KMS-11 (cell line): ENCODE results near the gene ZNRF3.

Source experiments
- H2AFZ ChIP-seq: fragments of 200-600 bp; sonication (generic); 2 replicates; pipeline ENCODE4 v1.6.1; 2016; ENCODE audit warnings: antibody characterized with exemption, mixed run types, low read depth
- H3K27ac ChIP-seq: fragments of 200-600 bp; sonication (generic); 2 replicates; pipeline ENCODE4 v1.6.1; 2016; ENCODE audit warnings: mild to moderate bottlenecking, mixed run types
- H3K27me3 ChIP-seq: fragments of 200-600 bp; sonication (generic); 2 replicates; pipeline ENCODE4 v1.6.1; 2017; ENCODE audit warnings: mild to moderate bottlenecking, low read depth, mixed run types, moderate library complexity; ENCODE audit not compliant: insufficient read depth
- H3K36me3 ChIP-seq: fragments of 200-600 bp; sonication (generic); 2 replicates; pipeline ENCODE4 v1.6.1; 2017; ENCODE audit warnings: mild to moderate bottlenecking, mixed run types; ENCODE audit not compliant: insufficient read depth
- H3K4me1 ChIP-seq: fragments of 200-600 bp; sonication (generic); 2 replicates; pipeline ENCODE4 v1.6.1; 2016; ENCODE audit warnings: mild to moderate bottlenecking, low read depth, mixed run types; ENCODE audit not compliant: poor library complexity, severe bottlenecking
- H3K4me2 ChIP-seq: fragments of 200-600 bp; sonication (generic); 2 replicates; pipeline ENCODE4 v1.7.0; 2016; ENCODE audit warnings: mild to moderate bottlenecking, mixed run types
- H3K4me3 ChIP-seq: fragments of 200-600 bp; sonication (generic); IDR thresholded peaks from 2 replicates; pipeline ENCODE4 v1.6.1; 2017; ENCODE audit warnings: low read depth, low read length, mixed read lengths; ENCODE audit not compliant: insufficient read depth
- H3K79me2 ChIP-seq: fragments of 200-600 bp; sonication (generic); 2 replicates; pipeline ENCODE4 v1.6.1; 2016; ENCODE audit warnings: low read depth, mixed run types; ENCODE audit not compliant: insufficient read depth
- H3K9ac ChIP-seq: fragments of 200-600 bp; sonication (generic); 2 replicates; pipeline ENCODE4 v1.6.1; 2016; ENCODE audit warnings: mild to moderate bottlenecking, mixed run types
- H4K20me1 ChIP-seq: fragments of 200-600 bp; sonication (generic); 2 replicates; pipeline ENCODE4 v1.6.1; 2016; ENCODE audit warnings: mild to moderate bottlenecking, mixed run types; ENCODE audit not compliant: insufficient read depth
- TF ChIP-seq, protein P1 (sequence below): fragments of 200-600 bp; sonication (generic); conservative IDR thresholded peaks from 2 replicates; pipeline ENCODE4 v1.6.1; 2017; ENCODE audit warnings: low read depth, mild to moderate bottlenecking, antibody characterized with exemption, low read length, moderate library complexity, mixed read lengths

ZNRF3 gene

DNA sequence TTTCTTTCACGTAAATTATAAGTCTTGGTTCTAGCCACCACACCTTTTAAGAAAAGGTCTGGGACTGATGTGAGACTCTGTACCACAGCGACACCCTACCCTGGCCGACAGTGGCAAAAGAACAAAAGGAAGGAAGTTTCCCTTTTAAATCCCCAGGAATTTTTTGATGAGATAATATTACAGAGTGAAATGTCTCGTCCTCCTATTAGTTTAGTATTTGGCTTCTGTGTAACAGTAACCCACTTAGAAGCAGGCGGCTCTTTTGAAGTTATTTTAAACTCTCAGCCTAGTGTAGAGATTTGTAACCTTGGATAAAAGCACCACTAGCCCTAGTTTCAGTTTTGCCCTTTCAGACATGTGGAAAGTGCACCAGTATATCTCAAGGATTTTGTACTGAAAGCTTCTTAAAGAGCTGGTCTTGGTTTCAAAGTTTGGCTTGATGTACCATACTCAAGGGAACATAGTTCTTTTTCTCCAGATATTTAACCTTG is 94.2 kb downstream of the ZNRF3 start:
- Histone ChIP-seq H3K9ac (no peak overlapping the region), H3K4me3 (no peak overlapping the region), H3K79me2 (no peaks in the 10 kb centered on the region), H3K4me2 (peak overlapping the region; percentile 72), H4K20me1 (no peaks in the 10 kb centered on the region), H2AFZ (no peak overlapping the region), H3K36me3 (no peaks in the 10 kb centered on the region), H3K27me3 (no peaks in the 10 kb centered on the region), H3K27ac (peak overlapping the region; percentile 20; the same call in 1 of the 2 replicates), H3K4me1 (peaks cover 37% of the 10 kb centered on the region)
- TF ChIP-seq, protein P1, sequence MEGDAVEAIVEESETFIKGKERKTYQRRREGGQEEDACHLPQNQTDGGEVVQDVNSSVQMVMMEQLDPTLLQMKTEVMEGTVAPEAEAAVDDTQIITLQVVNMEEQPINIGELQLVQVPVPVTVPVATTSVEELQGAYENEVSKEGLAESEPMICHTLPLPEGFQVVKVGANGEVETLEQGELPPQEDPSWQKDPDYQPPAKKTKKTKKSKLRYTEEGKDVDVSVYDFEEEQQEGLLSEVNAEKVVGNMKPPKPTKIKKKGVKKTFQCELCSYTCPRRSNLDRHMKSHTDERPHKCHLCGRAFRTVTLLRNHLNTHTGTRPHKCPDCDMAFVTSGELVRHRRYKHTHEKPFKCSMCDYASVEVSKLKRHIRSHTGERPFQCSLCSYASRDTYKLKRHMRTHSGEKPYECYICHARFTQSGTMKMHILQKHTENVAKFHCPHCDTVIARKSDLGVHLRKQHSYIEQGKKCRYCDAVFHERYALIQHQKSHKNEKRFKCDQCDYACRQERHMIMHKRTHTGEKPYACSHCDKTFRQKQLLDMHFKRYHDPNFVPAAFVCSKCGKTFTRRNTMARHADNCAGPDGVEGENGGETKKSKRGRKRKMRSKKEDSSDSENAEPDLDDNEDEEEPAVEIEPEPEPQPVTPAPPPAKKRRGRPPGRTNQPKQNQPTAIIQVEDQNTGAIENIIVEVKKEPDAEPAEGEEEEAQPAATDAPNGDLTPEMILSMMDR = no peak

DNA sequence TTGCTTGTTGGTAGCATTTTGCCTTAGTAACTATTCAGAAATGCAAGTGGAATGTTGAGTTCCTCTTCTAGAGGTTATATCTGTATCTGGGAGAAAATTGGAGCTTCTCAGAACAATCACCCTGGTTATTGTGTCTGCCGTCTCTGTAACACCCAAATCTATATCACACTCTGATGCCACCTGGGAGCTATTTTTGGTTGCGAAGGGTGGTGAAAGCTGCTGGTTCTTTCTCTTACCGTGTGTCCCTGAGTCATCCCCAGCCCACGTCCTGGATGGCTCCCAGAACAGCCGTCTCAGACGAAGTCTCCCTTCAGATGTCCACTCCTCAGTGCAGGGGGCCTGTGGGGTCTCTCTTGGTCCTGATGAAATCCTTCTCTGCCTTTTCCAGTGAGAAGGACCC is 94.8 kb downstream of the ZNRF3 start:
- peak overlapping the region; percentile 72 for H3K4me2 ChIP-seq
- no peak overlapping the region for H3K9ac ChIP-seq
- no peaks in the 10 kb centered on the region for H4K20me1 ChIP-seq
- no peaks in the 10 kb centered on the region for H3K27me3 ChIP-seq
- TF ChIP-seq, protein P1 = no peak
- peak overlapping the region; percentile 20; the same call in 1 of the 2 replicates for H3K27ac ChIP-seq
- no peak overlapping the region for H3K4me3 ChIP-seq
- no peak overlapping the region for H2AFZ ChIP-seq
- no peaks in the 10 kb centered on the region for H3K36me3 ChIP-seq
- peaks cover 37% of the 10 kb centered on the region for H3K4me1 ChIP-seq
- H3K79me2 ChIP-seq = no peaks in the 10 kb centered on the region

DNA sequence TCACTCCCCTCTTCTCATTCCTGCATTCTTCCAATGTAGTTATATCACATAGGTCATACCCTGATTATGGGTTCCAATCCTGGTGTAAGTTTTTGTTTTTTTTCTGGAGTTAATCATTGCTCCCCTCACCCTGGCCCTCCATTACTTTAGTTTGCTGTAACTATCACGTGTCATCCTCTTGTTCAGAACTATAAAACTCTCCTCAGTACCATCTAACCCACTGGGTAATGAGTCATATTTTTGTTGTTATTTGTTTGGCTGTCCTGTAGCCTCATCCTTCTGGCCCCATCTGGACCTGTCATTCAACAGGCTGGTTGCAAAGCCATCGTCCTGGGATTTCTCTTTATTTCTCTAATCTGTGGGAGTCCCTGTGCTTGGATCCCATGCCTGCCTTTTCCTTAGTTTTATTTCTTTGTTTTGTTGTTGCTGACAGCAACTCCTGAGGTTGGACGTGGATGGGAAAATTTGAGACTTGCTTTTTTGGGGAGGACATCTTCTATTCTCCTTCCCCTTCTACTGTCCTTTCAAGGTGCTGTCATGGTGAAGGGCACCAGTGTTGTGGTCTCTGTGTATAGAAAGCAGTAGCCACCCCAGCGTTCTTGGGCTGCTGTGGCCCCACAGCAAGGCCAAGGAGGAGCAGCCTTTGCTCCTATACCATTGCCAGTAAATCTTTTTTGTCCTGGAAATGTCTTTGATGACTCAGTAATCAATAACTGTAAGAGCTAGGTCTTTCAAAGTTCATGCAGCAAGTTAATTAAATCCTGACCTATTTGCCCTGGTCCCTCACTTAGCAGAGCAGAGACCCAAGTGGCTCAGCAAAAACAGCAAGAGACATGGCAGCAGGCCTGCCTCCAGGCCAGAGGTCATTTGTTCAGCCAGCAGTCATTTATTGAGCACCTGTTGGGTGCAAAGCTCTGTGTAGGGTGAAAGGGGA is 95.8 kb downstream of the ZNRF3 start:
- TF ChIP-seq, protein P1 = no peak
- Histone ChIP-seq H3K4me2 (peak overlapping the region; percentile 72), H3K79me2 (no peaks in the 10 kb centered on the region; the same call in 1 of the 2 replicates), H3K4me1 (peaks cover 37% of the 10 kb centered on the region), H3K27me3 (no peaks in the 10 kb centered on the region), H3K9ac (no peak overlapping the region), H3K4me3 (no peak overlapping the region), H2AFZ (no peak overlapping the region), H3K36me3 (no peaks in the 10 kb centered on the region), H3K27ac (no peak overlapping the region; the same call in 1 of the 2 replicates), H4K20me1 (no peaks in the 10 kb centered on the region)

DNA sequence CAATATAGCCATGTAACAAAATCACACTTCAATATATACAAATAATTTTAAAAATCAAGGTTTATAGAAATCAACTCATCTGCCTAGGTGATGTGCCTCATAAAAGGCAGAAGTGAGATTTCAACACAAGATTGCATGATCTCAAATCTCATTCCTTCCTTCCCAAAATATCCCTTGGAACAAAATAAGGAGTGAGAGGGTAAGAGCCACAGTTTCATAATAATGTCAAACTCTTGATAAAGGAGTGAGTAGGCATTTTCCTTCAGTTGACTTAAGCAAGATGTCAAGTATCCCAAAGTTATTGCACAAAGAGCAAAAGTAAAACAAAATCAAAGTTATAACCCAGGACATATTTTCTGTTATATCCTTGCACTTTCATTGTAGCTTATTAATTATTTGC is 97.0 kb downstream of the ZNRF3 start:
- H3K9ac ChIP-seq = no peak overlapping the region
- H3K4me1 ChIP-seq = peaks cover 37% of the 10 kb centered on the region
- no peaks in the 10 kb centered on the region; the same call in 1 of the 2 replicates for H3K79me2 ChIP-seq
- TF ChIP-seq, protein P1 = no peak
- no peak overlapping the region for H2AFZ ChIP-seq
- H3K27me3 ChIP-seq = no peaks in the 10 kb centered on the region
- H4K20me1 ChIP-seq = no peaks in the 10 kb centered on the region
- H3K36me3 ChIP-seq = no peaks in the 10 kb centered on the region
- H3K4me2 ChIP-seq = no peak overlapping the region
- no peak overlapping the region for H3K27ac ChIP-seq
- H3K4me3 ChIP-seq = no peak overlapping the region
